Psoas muscle (tissue), 8 donors: Measurements from ENCODE around the gene BIN2. TPM values are rescaled to one million over a fixed set of nuclear protein-coding genes. Genes with fewer than 3 reads are reported as not detected.

Source experiments
- ATAC-seq, 4 donors: fragments of 200-7000 bp; cut with Tn5 transposase; one replicate each; pipeline ENCODE4 v1.9.1; 2020; ENCODE audit warnings: moderate library complexity in 3 of 4, mild to moderate bottlenecking in 2 of 4
- DNase-seq, 2 donors: peaks; one replicate each; pipeline ENCODE4 v3.0.0-alpha.2; 2020
- H3K27ac ChIP-seq: fragments of 200-600 bp; one replicate; pipeline ENCODE4 v1.8.0; 2022
- H3K27me3 ChIP-seq, 3 donors: fragments of 200-600 bp in 1 of 3; one replicate each; pipeline versions ENCODE4 v1.6.1 to v1.8.0; 2013 to 2022; ENCODE audit warnings: low read length in 2 of 3, mild to moderate bottlenecking in 2 of 3, moderate library complexity in 1 of 3; ENCODE audit not compliant: insufficient read depth in 3 of 3
- H3K36me3 ChIP-seq, 2 donors: fragments of 200-600 bp in 1 of 2; one replicate each; pipeline versions ENCODE4 v1.6.1 to v1.8.0; 2013 to 2022; ENCODE audit warnings: low read depth in 1 of 2, mild to moderate bottlenecking in 1 of 2, moderate library complexity in 1 of 2; ENCODE audit not compliant: insufficient read depth in 1 of 2
- H3K4me1 ChIP-seq: fragments of 200-600 bp; one replicate; pipeline ENCODE4 v1.8.0; 2022
- H3K4me3 ChIP-seq: fragments of 200-600 bp; one replicate; pipeline ENCODE4 v1.8.0; 2022; ENCODE audit warnings: mild to moderate bottlenecking
- H3K9me3 ChIP-seq: fragments of 200-600 bp; one replicate; pipeline ENCODE4 v1.8.0; 2022
- WGBS, 3 donors: extraction: QIAGEN DNeasy Blood & Tissue Kit; methylation state at CpG; one replicate each; pipeline versions ENCODE4 v1.1.6 to v1.1.7; 2013; 5-methylcytosine and 5-hydroxymethylcytosine counted together
- intact Hi-C, 2 donors: fragments of 100-400 bp; cut with DNase I; formaldehyde crosslinking; loops; one replicate each; pipeline versions ENCODE4 v1.11.0 to v1.14.2; 2022
- polyA plus RNA-seq, 3 donors: library from polyadenylated mRNA; stranded (reverse); fragments of 200-250 nt; gene quantifications; one replicate each; pipeline ENCODE4 v1.2.3, GENCODE V29; 2013
- total RNA-seq, 4 donors: library from RNA; stranded (reverse); fragmentation: NEBNext Ultra II Directional in 2 of 4; extraction: Animal tissue kit (Norgen Biotek cat#: 25700) in 2 of 4; gene quantifications; one replicate each; pipeline versions ENCODE4 v1.2.1 to v1.2.4, GENCODE V29; 2021 to 2023
- TF ChIP-seq, protein P1 (sequence below): fragments of 200-600 bp; IDR thresholded peaks from one replicate; pipeline ENCODE4 v1.8.0; 2022; ENCODE audit warnings: antibody characterized with exemption
- donor health status: healthy with polysubstance abuse.
- donor health status: DM: no; HTN: no; CAD: no; lungs with moderate emphysema.
- donor health status: Bipolar disorder and iron deficiency.
- donor health status: healthy.
- donor health status: DM: yes; HTN: yes; CAD: no.
- donor health status: DM: no; HTN: no; CAD: no.
- donor health status: DM: no; HTN: no; CAD: no.
- donor health status: DM: yes; HTN: yes; CAD: no.

The BIN2 gene
- total and polyA plus RNA-seq, 7 donors, result 0.37 to 2.0 (median 0.81) TPM

GRCh38 chr12:51326698-51327439 lies 2.9 kb upstream of the BIN2 start:
- peak in 2 of 4 donors; percentile 26 to 35 for ATAC-seq

DNA sequence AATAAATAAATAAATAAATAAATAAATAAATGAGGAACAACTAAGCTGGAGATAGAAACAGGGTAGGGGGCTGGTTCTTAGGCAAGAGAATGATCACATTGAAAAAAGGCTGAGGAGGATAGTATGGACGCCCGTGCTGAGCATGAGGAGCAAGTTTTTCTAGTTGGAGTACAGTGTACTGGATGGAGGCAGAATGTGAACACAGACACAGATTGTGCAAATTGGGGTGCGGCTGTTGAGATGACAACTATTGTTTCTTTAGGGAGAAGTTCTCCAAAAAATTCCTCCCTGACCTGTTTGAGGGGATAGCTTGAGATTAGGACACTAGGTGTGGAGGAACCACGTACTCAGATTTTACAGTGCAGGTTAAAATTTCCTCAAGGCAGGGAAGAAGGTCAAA lies 979 bp upstream of the BIN2 start:
- 92 to 94% (median 92%) methylated on average over 4 of the region's 4 CpGs for WGBS, 3 donors
- TF ChIP-seq, protein P1, sequence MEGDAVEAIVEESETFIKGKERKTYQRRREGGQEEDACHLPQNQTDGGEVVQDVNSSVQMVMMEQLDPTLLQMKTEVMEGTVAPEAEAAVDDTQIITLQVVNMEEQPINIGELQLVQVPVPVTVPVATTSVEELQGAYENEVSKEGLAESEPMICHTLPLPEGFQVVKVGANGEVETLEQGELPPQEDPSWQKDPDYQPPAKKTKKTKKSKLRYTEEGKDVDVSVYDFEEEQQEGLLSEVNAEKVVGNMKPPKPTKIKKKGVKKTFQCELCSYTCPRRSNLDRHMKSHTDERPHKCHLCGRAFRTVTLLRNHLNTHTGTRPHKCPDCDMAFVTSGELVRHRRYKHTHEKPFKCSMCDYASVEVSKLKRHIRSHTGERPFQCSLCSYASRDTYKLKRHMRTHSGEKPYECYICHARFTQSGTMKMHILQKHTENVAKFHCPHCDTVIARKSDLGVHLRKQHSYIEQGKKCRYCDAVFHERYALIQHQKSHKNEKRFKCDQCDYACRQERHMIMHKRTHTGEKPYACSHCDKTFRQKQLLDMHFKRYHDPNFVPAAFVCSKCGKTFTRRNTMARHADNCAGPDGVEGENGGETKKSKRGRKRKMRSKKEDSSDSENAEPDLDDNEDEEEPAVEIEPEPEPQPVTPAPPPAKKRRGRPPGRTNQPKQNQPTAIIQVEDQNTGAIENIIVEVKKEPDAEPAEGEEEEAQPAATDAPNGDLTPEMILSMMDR, result no peak

More at GRCh38 chr12:51326698-51327439, 2.9 kb upstream of the BIN2 start:
- Histone ChIP-seq H3K27ac (no peak overlapping the region), H3K36me3 (no peaks in the 10 kb centered on the region), H3K27me3 (no peaks in the 10 kb centered on the region), H3K9me3 (no peaks in the 10 kb centered on the region), H3K4me3 (no peak overlapping the region), H3K4me1 (no peaks in the 10 kb centered on the region)
- 63 to 68% (median 67%) methylated on average over 7 of the region's 7 CpGs for WGBS, 3 donors
- TF ChIP-seq, protein P1, result no peak
- DNase-seq, result peak in 1 of 2 donors; percentile 23
- intact Hi-C loops, result no loop called here

DNA sequence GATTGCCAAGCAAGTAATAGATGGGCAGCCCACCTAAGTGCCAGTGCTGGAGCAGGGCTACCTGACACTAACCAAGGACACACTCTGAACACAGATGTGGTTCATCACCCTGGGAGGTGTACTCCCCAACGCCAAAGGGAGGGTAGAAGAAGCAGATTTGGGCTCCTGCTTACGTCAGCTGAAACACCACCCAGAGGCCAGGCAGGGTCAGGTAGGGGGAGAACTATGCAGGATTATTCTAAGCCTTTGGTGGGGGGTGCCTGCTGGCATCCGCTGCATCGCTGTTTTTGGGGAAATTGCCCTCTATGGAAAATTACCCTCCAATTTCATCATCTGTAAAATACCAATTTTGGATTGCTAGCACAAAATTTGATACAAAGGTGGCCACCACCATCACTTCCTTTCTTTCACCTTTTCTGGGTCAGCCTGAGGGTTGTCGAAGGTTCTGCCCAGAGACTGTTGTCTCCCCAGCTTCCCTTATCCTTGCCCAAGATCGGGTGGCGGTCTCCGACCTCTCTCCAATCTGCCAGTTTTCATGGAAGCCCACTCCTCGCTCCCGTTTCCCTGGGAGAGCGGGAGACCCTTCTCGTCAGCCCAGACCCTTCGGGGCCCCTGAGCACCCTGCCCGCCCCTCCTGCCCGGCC lies 535 bp downstream of the BIN2 start:
- H3K36me3 ChIP-seq, result no peaks in the 10 kb centered on the region
- TF ChIP-seq, protein P1, result no peak
- no peaks in the 10 kb centered on the region for H3K9me3 ChIP-seq
- WGBS, 3 donors, result 82 to 93% (median 87%) methylated on average over 15 of the region's 15 CpGs
- H3K4me3 ChIP-seq, result peak overlapping the region; percentile 42
- no peaks in the 10 kb centered on the region for H3K27me3 ChIP-seq
- intact Hi-C loops, result no loop called here
- H3K4me1 ChIP-seq, result no peaks in the 10 kb centered on the region
- H3K27ac ChIP-seq, result no peak overlapping the region
- ATAC-seq (no peak), DNase-seq (no peak)

More for the DNA sequence above, 979 bp upstream of the BIN2 start:
- Histone ChIP-seq H3K9me3 (no peaks in the 10 kb centered on the region), H3K4me3 (no peak overlapping the region), H3K4me1 (no peaks in the 10 kb centered on the region), H3K36me3 (no peaks in the 10 kb centered on the region), H3K27me3 (no peaks in the 10 kb centered on the region), H3K27ac (no peak overlapping the region)
- DNase-seq (no peak), ATAC-seq (no peak)
- intact Hi-C loops, result no loop called here

GRCh38 chr12:51322452-51322851 lies 1.5 kb downstream of the BIN2 start:
- no peak for ATAC-seq
- Histone ChIP-seq H3K9me3 (no peaks in the 10 kb centered on the region), H3K36me3 (no peaks in the 10 kb centered on the region), H3K4me1 (no peaks in the 10 kb centered on the region), H3K27me3 (no peaks in the 10 kb centered on the region), H3K27ac (no peak overlapping the region), H3K4me3 (peak overlapping the region; percentile 42)
- WGBS, 3 donors, result 80 to 94% (median 88%) methylated on average over 5 of the region's 5 CpGs
- intact Hi-C loops, result no loop called here
- no peak for DNase-seq
- TF ChIP-seq, protein P1, result no peak
